SKM-1 treated with dmso at 0.1 percent for 144 hours (cell line): Measurements from ENCODE around the gene DHX38.
"Not testable (repeated sequence)": the region's sequence is repeated elsewhere in the genome, so short reads cannot be mapped to it uniquely, and the experiment has no call there.

Source experiments
- DNase-seq: peaks from one replicate; lab custom pipeline; 2025; ENCODE audit not compliant: unreplicated experiment; lab: John Stamatoyannopoulos, UW

Gene DHX38

DNA sequence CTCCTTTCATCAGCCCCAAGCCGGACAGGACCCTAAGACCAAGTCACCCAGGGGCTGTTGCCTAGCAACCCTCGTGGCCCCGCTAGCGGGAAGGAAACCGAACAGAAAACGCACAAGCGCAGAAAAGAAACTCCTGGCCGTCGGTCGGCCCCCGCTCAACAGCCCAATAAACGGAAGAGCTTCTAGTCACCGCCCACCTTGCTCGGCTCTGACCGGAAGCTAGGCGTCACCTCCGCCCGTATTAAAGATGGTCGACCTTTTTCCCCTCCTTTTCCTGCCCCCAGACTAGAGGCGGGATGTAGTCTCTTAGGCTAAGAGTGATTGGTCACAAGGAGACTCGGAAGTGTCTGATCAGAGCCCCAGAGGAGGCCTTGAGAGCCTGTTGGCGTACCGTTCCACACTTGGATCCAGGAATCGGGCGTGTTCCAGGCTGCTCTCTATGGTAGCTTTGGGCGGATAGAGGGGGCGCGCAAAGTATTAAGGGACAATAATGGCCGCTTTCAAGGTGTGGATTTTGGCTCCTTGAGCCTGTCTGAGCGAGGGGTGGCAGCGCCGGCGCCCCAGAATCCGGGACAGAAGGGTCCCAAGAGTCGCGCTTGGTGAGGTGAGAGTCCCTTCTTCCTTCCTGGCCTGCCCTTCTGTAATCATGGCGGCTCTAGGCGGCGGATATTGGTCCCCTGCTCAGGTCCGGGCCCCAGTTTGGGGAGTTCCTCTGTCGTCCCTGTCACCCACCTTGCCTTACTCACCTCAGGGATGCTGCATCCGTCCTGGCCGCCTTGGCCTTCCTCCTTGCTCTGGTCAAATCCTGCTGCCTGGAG, at the start of gene DHX38, which contains the start of gene TXNL4B:
TSS of gene DHX38 (plus strand) at position 400 of the 818 bp plus-strand sequence. CDS start 2,311 bp downstream, outside the sequence.
TSS of gene TXNL4B (minus strand) at position 173 of the 818 bp plus-strand sequence. CDS start 2,871 bp downstream, outside the sequence.
- DNase-seq = peak; percentile 99

DNA sequence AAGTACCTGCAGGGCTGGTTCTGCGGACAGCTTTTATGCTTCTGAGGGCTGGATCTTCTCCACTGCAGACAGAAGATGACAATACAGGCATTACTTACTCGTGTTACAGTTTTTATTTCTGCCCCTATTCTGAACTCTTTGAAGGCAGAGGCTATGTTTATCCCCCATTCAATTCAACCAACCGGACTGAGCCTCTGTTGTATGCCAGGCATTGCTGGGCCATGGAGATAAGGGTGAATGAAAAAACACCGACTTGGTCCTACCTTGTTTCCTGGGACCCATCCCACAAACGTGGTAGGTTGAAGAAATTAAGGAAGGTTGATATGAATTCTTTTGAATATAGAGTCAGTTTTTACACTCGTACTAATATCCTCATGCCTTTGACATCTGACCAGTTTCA, 49.4 kb upstream of the DHX38 start:
- no peak for DNase-seq

DNA sequence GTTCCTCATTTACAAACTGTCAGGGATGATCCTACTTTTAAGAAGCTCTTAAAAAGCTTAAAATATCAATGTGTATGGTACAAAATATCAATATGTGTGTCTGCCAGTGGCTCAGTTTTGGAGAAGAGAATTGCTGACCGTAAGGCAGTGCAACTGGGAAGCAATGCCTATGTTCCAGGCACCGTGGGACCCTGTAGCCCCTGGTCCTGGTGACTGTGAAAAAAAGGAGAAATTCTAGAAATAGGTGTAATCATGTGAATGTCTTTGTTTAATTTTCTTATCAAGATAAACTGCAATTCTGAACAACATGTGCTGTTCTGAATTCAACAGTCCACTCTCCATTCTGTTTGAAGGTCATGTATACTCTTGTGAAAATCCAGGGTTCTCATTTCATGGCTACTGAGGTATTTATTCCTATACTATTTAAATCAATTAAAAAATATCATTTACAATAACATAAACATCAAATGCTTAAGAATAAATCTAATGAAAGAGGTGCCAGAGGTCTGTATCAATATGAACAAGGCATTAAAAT, 48.8 kb upstream of the DHX38 start:
- no peak for DNase-seq

DNA sequence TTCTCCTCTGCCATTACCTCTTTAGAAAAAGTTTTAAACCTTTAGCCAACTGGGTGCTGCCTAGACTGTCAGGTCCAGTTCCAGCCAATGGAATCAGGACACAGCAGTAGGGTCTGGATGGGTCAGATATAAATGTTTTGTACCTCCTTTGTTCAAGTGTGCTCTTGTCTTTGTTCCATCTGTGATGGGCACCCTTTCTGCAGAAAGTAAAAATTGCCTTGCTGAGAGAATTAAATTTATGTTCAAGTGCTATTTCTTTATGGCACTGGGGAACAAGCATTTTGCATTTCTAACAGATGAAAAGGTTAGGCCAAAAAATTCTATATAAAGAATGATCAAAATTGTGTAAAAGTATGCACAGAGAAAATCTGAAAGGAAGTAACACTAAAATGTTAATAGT, 44.5 kb upstream of the DHX38 start:
- no peak for DNase-seq

DNA sequence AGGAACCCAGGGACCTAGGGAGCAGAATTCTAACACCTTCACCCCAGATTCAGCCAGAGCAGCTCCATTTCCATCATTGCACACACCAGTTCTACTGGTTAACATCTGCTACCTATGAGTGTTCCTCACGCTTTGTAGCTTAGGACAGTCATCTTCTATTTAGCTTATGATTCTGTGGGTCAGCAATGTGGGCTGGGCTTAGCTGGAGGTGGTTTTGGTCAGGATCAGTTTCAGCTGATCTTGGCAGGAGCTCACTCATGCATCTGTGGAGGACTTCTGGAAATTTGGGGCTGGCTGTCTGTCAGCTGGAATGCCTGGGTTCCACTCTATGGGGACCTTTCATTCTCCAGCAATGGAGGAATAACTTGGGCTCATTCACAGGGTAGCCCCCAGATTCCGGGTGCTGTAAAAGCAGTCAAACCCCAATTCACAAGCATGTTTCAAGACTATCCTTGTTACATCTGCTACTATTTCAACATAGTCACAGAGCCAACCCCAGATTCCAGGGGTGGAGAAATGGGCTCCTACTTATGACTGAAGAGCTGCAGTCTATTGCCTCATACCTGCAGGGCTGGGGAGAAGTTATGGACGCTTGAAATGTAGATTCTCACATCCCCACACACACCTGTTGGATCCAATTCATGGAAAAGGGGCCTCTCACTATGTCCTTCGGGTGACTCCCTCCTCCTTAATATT, 42.7 kb upstream of the DHX38 start:
- DNase-seq = peak; percentile 32

DNA sequence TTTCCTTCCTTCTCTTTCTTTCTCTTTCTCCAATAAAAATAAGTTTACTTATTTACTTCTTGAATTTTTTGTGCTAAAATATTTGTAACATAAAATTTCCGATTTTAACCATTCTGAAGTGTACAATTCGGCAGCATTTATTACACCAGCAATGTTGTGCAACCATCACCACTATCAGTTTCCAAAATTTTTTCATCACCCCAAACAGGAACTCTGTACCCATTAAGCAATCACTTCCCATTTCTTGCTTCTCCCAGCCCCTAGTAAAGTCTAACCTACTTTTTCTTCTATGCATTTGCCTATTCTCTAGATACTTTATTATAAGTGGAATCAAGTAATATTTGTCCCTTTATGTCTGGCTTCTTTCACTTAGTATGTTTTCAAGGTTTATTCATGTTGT, 41.8 kb upstream of the DHX38 start:
- peak; percentile 78 for DNase-seq

DNA sequence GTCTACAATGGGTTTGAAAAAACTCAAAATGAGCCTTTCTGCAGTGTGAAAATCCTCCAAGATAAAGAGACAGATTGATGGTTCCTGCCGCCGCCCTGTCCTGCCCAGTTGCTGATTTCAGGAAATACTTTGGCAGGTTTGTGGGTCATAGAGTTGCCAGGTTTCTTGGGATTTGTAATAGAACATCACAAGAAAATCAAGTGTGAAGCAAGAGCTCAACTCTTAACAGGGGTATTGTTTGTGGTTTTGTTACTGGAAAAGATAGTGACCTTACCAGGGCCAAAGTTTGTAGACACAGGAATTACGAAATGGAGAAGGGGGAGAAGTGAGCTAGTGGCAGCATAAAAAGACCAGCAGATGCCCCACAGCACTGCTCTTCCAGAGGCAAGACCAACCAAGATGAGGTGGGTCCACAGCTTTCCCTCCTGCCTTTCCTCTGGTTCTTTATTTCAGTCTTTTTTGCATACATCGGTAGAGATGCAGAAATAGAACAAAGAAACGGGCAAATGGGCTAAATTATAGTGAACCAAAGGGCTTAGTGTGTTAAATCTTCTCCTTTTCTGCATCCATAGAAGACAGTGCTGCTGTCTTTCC, 39.3 kb upstream of the DHX38 start, which contains the start of gene HP:
TSS of gene HP (plus strand) at position 252 of the 594 bp plus-strand sequence. CDS start at position 400, 148 bp downstream.
- peak; percentile 85 for DNase-seq

DNA sequence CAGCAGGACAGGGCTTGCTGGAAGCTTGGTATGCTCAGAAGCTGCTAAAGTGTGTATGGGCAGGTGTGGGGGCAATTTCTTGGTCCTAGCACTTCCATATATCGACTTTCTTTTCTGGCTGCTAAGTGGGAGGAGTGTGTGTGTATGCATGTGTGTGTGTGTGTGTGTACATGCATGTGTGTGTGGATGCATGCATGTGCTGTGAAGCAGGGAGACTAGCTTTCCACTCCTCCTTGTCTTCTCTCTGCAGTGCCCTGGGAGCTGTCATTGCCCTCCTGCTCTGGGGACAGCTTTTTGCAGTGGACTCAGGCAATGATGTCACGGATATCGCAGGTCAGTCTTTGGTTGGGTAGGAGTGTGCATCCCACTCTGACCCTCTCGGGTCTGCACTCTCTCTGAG, 37.7 kb upstream of the DHX38 start:
- DNase-seq = no peak

DNA sequence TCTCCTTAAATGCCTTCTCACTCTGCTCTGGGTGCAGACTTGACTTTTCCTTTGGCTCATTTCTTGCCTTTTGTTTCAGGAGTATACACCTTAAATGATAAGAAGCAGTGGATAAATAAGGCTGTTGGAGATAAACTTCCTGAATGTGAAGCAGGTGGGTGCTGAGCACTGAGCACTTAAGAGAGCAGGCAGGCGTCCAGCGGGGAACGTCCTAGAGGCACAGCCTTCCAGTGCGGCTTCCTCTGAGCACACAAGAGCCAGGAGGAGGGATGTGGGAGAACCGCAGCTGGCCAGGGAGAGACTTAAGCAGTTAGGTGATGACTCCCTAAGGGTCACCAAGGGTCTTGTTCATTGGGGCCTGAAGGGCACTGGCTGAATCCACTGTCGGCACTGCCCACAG, 36.3 kb upstream of the DHX38 start:
- DNase-seq = not testable (repeated sequence)

DNA sequence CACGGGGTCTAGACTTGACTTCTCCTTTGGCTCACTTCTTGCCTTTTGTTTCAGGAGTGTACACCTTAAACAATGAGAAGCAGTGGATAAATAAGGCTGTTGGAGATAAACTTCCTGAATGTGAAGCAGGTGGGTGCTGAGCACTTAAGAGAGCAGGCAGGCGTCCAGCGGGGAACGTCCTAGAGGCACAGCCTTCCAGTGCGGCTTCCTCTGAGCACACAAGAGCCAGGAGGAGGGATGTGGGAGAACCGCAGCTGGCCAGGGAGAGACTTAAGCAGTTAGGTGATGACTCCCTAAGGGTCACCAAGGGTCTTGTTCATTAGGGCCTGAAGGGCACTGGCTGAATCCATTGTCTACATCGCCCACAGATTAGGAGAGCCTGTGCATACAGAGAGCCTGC, 34.6 kb upstream of the DHX38 start:
- DNase-seq = not testable (repeated sequence)

DNA sequence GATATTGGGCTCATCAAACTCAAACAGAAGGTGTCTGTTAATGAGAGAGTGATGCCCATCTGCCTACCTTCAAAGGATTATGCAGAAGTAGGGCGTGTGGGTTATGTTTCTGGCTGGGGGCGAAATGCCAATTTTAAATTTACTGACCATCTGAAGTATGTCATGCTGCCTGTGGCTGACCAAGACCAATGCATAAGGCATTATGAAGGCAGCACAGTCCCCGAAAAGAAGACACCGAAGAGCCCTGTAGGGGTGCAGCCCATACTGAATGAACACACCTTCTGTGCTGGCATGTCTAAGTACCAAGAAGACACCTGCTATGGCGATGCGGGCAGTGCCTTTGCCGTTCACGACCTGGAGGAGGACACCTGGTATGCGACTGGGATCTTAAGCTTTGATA, 33.2 kb upstream of the DHX38 start:
- no peak for DNase-seq

DNA sequence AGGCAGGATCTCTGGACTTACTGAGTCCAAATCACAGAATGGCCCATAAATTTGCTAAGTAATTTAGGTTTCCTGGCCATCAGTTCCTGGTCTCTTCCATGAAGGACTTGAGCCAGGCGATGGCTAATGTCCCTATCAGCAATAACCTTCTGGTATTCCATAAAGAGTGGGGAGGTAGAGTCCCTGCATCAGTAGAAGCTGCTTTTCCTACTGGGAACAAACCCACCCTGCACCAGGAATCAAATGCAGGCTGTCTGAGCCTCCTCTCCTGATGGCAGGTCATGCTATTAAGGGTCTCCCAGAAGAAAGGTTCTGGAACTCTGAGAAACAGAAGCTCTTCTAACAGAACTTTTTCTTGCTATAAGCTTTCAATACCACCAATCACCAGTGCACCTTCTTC, 32.1 kb upstream of the DHX38 start:
- no peak for DNase-seq

DNA sequence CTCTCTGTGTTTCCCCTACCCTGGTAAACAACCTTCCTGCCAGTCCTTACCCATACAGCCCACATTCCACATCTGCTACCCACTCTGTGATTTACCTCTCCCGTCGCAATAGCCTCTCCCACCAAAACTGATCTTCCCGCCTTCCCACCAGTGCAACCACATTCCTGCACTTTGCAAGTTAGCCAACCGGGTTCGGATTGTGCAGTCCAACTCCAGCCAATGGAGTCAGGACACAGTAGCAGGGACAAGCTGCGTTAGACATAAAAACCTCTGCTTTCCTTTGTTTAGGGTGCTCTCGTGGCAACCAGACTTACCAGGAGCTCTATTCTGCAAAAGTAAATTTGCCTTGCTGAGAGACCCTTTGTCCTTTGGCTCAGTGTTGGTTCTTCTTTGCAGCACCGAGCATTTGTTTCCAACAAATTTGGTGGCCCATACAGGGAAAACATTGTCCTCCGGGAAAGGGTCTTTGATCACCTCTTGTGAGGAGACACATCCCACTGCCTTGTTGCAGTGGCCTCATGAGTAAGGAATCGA, 29.2 kb upstream of the DHX38 start:
- DNase-seq = no peak

DNA sequence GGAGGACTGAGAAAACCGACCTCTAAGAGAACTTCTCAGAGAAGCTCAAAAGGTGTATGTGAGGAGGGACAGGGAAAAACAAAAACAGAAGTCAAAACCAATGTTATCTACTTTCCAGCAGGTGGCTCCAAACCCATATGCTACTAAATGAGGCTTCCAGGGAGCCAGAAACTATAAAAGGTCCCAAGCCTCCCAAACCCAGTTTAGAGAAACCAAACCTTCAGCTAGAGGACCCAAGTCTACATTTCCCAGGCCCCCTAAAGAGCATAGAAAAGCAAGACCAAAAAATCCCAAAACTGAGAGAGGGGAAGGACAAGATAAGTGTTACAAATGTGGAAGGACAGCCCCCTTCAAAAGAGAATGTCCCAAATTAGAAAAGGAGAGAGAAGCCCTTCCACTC, 26.9 kb upstream of the DHX38 start:
- peak; percentile 34 for DNase-seq

DNA sequence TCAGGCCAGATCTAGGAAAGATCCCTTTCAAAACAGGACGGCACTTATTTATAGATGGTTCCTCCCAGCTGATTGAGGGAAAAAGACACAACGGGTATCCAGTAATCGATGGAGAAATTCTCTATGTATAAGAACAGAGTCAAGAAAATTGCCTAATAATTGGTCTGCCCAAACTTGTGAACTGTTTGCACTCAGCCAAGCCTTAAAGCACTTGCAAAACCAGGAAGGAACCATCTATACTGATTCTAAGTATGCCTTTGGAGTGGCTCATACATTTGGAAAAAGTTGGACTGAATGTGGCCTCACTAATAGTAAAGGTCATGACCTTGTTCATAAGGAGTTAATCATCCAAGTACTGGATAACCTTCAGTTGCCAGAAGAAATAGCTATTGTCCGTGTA, 24.7 kb upstream of the DHX38 start:
- no peak for DNase-seq

DNA sequence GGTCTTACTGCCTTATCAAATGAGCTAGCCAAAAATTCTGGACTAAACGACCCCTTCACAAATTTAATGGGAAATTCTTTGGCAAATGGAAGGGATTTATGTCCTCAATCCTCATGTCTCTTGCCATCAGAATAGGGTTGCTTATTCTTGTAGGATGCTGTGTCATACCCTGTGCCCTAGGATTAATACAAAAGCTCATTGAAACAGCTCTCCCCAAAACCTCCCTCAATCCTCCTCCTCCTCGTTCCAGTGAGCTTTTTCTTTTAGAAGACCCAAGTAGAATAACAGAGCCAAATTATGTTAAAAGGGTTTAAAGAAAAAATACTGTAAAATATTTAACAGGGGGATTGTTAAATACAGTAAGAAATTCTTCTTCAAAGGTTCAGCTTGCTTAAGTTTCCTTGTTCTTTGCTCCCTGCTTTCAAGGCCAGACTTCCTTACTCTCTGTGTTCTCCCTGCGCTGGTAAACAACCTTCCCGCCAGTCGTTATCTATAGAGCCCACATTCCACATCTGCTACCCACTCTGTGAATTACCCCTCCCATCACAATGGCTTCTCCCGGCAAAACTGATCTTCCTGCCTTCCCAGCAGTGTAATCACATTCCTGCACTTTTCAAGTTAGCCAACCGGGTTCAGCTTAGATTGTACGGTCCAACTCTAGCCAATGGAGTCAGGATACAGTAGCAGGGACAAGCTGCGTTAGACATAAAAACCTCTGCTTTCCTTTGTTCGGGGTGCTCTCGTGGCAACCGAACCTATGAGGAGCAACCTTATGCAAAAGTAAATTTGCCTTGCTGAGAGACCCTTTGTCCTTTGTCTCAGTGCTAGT, 20.9 kb upstream of the DHX38 start:
- DNase-seq = no peak

DNA sequence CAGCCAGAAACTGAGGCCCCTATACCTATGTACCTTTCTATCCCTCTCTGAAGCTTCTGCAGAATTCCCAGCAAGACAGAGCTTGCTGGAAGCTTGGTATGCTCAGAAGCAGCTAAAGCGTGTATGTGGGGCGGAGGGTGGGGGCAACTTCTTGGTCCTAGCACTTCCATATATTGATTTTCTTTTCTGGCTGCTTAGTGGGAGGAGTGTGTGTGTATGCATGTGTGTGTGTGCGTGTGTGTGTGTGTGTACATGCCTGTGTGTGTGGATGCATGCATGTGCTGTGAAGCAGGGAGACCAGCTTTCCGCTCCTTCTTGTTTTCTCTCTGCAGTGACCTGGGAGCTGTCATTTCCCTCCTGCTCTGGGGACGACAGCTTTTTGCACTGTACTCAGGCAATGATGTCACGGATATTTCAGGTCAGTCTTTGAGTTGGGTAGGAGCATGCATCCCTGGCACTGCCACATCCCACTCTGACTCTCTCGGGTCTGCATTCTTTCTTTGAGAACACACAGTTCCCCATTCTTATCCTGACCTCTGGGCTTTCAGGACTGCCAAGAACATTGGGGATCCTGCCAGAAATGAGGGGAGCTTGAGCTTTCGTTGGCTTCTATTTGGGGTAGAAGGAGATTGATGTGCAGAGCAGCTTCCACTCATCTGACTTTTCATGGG, 20.0 kb upstream of the DHX38 start:
- DNase-seq = no peak

DNA sequence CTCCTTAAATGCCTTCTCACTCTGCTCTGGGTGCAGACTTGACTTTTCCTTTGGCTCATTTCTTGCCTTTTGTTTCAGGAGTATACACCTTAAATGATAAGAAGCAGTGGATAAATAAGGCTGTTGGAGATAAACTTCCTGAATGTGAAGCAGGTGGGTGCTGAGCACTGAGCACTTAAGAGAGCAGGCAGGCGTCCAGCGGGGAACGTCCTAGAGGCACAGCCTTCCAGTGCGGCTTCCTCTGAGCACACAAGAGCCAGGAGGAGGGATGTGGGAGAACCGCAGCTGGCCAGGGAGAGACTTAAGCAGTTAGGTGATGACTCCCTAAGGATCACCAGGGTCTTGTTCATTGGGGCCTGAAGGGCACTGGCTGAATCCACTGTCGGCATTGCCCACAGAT, 18.6 kb upstream of the DHX38 start:
- not testable (repeated sequence) for DNase-seq

DNA sequence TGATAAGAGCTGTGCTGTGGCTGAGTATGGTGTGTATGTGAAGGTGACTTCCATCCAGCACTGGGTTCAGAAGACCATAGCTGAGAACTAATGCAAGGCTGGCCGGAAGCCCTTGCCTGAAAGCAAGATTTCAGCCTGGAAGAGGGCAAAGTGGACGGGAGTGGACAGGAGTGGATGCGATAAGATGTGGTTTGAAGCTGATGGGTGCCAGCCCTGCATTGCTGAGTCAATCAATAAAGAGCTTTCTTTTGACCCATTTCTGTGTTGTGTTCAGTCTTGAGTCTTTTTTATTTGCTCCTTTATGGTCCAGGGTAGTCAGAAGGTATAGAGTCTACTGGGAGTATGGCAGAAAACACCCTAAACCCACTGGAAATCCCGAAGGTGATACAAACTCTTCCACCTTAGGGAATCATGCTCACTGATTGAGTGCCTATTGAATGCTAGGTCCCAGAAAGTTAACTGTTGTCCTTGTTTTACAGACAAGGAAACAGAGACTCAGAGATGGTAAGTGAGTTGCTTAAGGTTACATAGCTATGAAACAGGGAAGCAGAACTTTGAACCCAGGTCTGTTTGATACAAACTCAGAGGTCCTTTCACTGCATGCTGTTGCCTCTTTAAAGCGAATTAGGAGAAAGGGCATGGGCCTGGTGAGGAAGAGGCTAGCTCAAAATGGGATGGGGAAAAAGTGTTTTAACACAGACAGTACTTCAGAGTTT, 16.5 kb upstream of the DHX38 start:
- DNase-seq = not testable (repeated sequence)
